ENCODE measurements around the gene SMCHD1. TPM values are rescaled to one million over a fixed set of nuclear protein-coding genes. Genes with fewer than 3 reads are reported as not detected.
"Not testable (repeated sequence)": the region's sequence is repeated elsewhere in the genome, so short reads cannot be mapped to it uniquely, and the experiment has no call there.

Gene SMCHD1
- total RNA-seq, 2 donors from 2014 or later = 56.0 to 65.1 TPM

GRCh38 chr18:2656237-2656980 lies 883 bp downstream of the SMCHD1 start:
- Histone ChIP-seq H3K27ac (peak overlapping the region; percentile 96 to 98), H3K9me3 (no peaks in the 10 kb centered on the region), H3K27me3 (replicated peaks; ENCODE audit: insufficient read depth) (no peaks in the 10 kb centered on the region), H3K4me1 (replicated peaks) (no peaks in the 10 kb centered on the region), H3K4me3 (peak overlapping the region; percentile 87 to 98), H3K36me3 (no peaks in the 10 kb centered on the region)
- under 1% methylated on average over 48 of the region's 49 CpGs for WGBS
- intact Hi-C loops (cut with DNase I) = no loop called here
- TF ChIP-seq POLR2A (IDR thresholded peaks at IDR 0.05) (no peak), POLR2AphosphoS5 (IDR thresholded peaks at IDR 0.05) (no peak), CTCF (IDR thresholded peaks at IDR 0.05) (no peak)
- peak; percentile 48 for DNase-seq (ENCODE audit: low spot score)

- no peak for TF ChIP-seq POLR2AphosphoS5 (IDR thresholded peaks at IDR 0.05)
- TF ChIP-seq POLR2A (IDR thresholded peaks at IDR 0.05) = no peak
- no peak for TF ChIP-seq CTCF (IDR thresholded peaks at IDR 0.05)
- DNase-seq (ENCODE audit: low spot score) = no peak
- Histone ChIP-seq H3K36me3 (no peaks in the 10 kb centered on the region), H3K9me3 (no peaks in the 10 kb centered on the region), H3K4me1 (replicated peaks) (no peaks in the 10 kb centered on the region), H3K27me3 (replicated peaks; ENCODE audit: insufficient read depth) (no peaks in the 10 kb centered on the region), H3K27ac (peak overlapping the region; percentile 96 to 98), H3K4me3 (peak overlapping the region; percentile 87 to 98)
- intact Hi-C loops (cut with DNase I) = no loop called here
- WGBS = 1% methylated on average over 12 of the region's 12 CpGs
These were observed 1.5 kb downstream of the SMCHD1 start for GRCh38 chr18:2656981-2657512.

GRCh38 chr18:2657788-2658458 lies 2.4 kb downstream of the SMCHD1 start:
- H3K27me3 ChIP-seq (replicated peaks; ENCODE audit: insufficient read depth) = no peaks in the 10 kb centered on the region
- TF ChIP-seq POLR2AphosphoS5 (IDR thresholded peaks at IDR 0.05) (peak; percentile 80), POLR2A (IDR thresholded peaks at IDR 0.05) (no peak), CTCF (IDR thresholded peaks at IDR 0.05) (peak in 1 of 4 experiments; percentile 2)
- peak overlapping the region; percentile 87 to 98 for H3K4me3 ChIP-seq
- no peaks in the 10 kb centered on the region for H3K9me3 ChIP-seq
- H3K36me3 ChIP-seq = no peaks in the 10 kb centered on the region
- peak; percentile 36 for DNase-seq (ENCODE audit: low spot score)
- peak overlapping the region; percentile 96 to 98 for H3K27ac ChIP-seq
- no peaks in the 10 kb centered on the region for H3K4me1 ChIP-seq (replicated peaks)
- WGBS = 37% methylated on average over 12 of the region's 12 CpGs
- intact Hi-C loops (cut with DNase I) = no loop called here

GRCh38 chr18:2660849-2661248 lies 5.3 kb downstream of the SMCHD1 start:
- WGBS = 92% methylated on average over 3 of the region's 3 CpGs
- H3K36me3 ChIP-seq = not testable (repeated sequence)

GRCh38 chr18:2662288-2662687 lies 6.8 kb downstream of the SMCHD1 start:
- not testable (repeated sequence) for H3K4me1 ChIP-seq (replicated peaks)

More at GRCh38 chr18:2660849-2661248, 5.3 kb downstream of the SMCHD1 start:
- H3K4me1 ChIP-seq (replicated peaks); H3K27me3 ChIP-seq (replicated peaks; ENCODE audit: insufficient read depth); H3K9me3 ChIP-seq; H3K4me3 ChIP-seq; intact Hi-C loops (cut with DNase I); DNase-seq (ENCODE audit: low spot score); H3K27ac ChIP-seq: not testable (repeated sequence)

More at GRCh38 chr18:2662288-2662687, 6.8 kb downstream of the SMCHD1 start:
- H3K36me3 ChIP-seq; intact Hi-C loops (cut with DNase I); H3K27me3 ChIP-seq (replicated peaks; ENCODE audit: insufficient read depth); H3K27ac ChIP-seq; H3K9me3 ChIP-seq; H3K4me3 ChIP-seq; DNase-seq (ENCODE audit: low spot score): not testable (repeated sequence)
- 93% methylated on average over 7 of the region's 7 CpGs for WGBS

Measured in prostate gland (tissue), 2 donors.